K562 (cell line): ENCODE measurements around the gene USP32. TPM values are rescaled to one million over a fixed set of nuclear protein-coding genes. Genes with fewer than 3 reads are reported as not detected.

Source experiments
- ATAC-seq: fragments of 200-7000 bp; cut with Tn5 transposase; 3 replicates; pipeline ENCODE4 v1.9.1; 2020; ENCODE audit warnings: moderate library complexity
- BruUV-seq: library from RNA; stranded (reverse); fragments of 400-500 nt; replicated peaks from 2 replicates; lab custom pipeline; 2021; lab: Mats Ljungman, UMichigan
- CTCF ChIA-PET: fragments of 300-600 bp; formaldehyde crosslinking; extraction: SDS; loops from one replicate; lab custom pipeline; 2021; ENCODE audit warnings: low intra/inter-chr PET ratio; lab: Yijun Ruan, JAX
- POLR2A ChIA-PET: fragments of 300-600, 350-650 bp; sonication (Branson Sonifier 250); formaldehyde crosslinking; extraction: SDS; loops from one replicate; lab custom pipeline; 2021; ENCODE audit warnings: antibody characterized with exemption, inconsistent platforms; lab: Yijun Ruan, JAX
- DNase-seq, 4 experiments: peaks; one replicate each; pipeline versions ENCODE4 v3.0.0 to v3.0.0-alpha.2; 2011 to 2018; ENCODE audit warnings: low spot score in 3 of 4, mixed read lengths in 3 of 4; ENCODE audit errors: extremely low read depth in 1 of 4
- FAIRE-seq: peaks from 2 replicates; lab custom pipeline; 2011; peaks lifted over from hg19 to GRCh38; lab: Jason Lieb, UNC
- H2AFZ ChIP-seq: 2 replicates; pipeline ENCODE4 v1.6.0; 2011; ENCODE audit warnings: low read depth, low read length, control low read depth, inconsistent platforms
- H3K27ac ChIP-seq: fragments of 200-600 bp; 3 replicates; pipeline ENCODE4 v1.8.0; 2011; ENCODE audit warnings: low read depth, mild to moderate bottlenecking, control low read depth, inconsistent platforms, low read length, moderate library complexity, mixed read lengths; ENCODE audit errors: extremely low read depth
- H3K27me3 ChIP-seq, 2 experiments: fragments of 300-600 bp in 1 of 2; 2 replicates in 1 of 2; 3 replicates in 1 of 2; pipeline versions ENCODE4 v1.6.0 to v1.8.0; 2011; ENCODE audit warnings: inconsistent platforms in 2 of 2, low read length in 2 of 2, mild to moderate bottlenecking in 1 of 2, mixed read lengths in 1 of 2, moderate library complexity in 1 of 2; ENCODE audit not compliant: control insufficient read depth in 2 of 2, insufficient read depth in 2 of 2
- H3K36me3 ChIP-seq: fragments of 300-600 bp; 3 replicates; pipeline ENCODE4 v1.8.0; 2011; ENCODE audit warnings: mild to moderate bottlenecking, low read length, inconsistent platforms; ENCODE audit not compliant: control insufficient read depth, insufficient read depth
- H3K4me1 ChIP-seq, 2 experiments: fragments of 200-600 bp in 1 of 2; replicated peaks in 1 of 2; 2 replicates in 1 of 2; 3 replicates in 1 of 2; pipeline versions ENCODE4 v1.5.1 to v1.8.0; 2011; ENCODE audit warnings: inconsistent platforms in 2 of 2, low read length in 2 of 2, mild to moderate bottlenecking in 1 of 2, mixed read lengths in 1 of 2, moderate library complexity in 1 of 2; ENCODE audit not compliant: control insufficient read depth in 2 of 2, insufficient read depth in 2 of 2
- H3K4me2 ChIP-seq: 2 replicates; pipeline ENCODE4 v1.6.1; 2011; ENCODE audit warnings: low read length, control low read depth, inconsistent platforms, mixed read lengths; ENCODE audit not compliant: insufficient read depth
- H3K4me3 ChIP-seq: fragments of 200-600 bp; sonication (generic), shearing (Covaris generic); 2 replicates; pipeline ENCODE4 v1.5.1; 2016; ENCODE audit warnings: control low read depth, inconsistent platforms
- H3K79me2 ChIP-seq: fragments of 200-600 bp; 3 replicates; pipeline ENCODE4 v1.8.0; 2011; ENCODE audit warnings: low read length, inconsistent platforms; ENCODE audit not compliant: control insufficient read depth, insufficient read depth
- H3K9ac ChIP-seq, 2 experiments: 2 replicates each; pipeline versions ENCODE4 v1.6.0 to v1.6.1; 2011; ENCODE audit warnings: low read depth in 2 of 2, low read length in 2 of 2, control low read depth in 1 of 2, inconsistent platforms in 1 of 2, mild to moderate bottlenecking in 1 of 2, mixed read lengths in 1 of 2; ENCODE audit not compliant: insufficient read depth in 1 of 2
- H3K9me1 ChIP-seq: one replicate; pipeline ENCODE4 v1.6.0; 2011; ENCODE audit warnings: inconsistent platforms, mild to moderate bottlenecking, low read length, moderate library complexity; ENCODE audit not compliant: control insufficient read depth, insufficient read depth
- H3K9me3 ChIP-seq: replicated peaks from 2 replicates; pipeline ENCODE4 v1.5.1; 2011; ENCODE audit warnings: low read depth, low read length, inconsistent platforms; ENCODE audit not compliant: control insufficient read depth, insufficient read depth
- H4K20me1 ChIP-seq: replicated peaks from 2 replicates; pipeline ENCODE4 v1.6.1; 2011; ENCODE audit warnings: low read length, inconsistent platforms, mixed read lengths; ENCODE audit not compliant: control insufficient read depth, insufficient read depth
- CEBPB ChIP-seq: fragments of 450-650 bp; IDR thresholded peaks from 2 replicates; pipeline ENCODE4 v1.6.1; 2016; ENCODE audit warnings: missing genetic modification characterization, missing compliant biosample characterization
- KDM1A ChIP-seq, 2 experiments: fragments of 450-650 bp; IDR thresholded peaks; 2 replicates each; pipeline ENCODE4 v1.6.1; 2016; ENCODE audit warnings: mild to moderate bottlenecking in 2 of 2
- PYGO2 ChIP-seq: fragments of 450-650 bp; IDR thresholded peaks from 2 replicates; pipeline ENCODE4 v1.6.1; 2016; ENCODE audit warnings: mild to moderate bottlenecking, missing genetic modification characterization, moderate library complexity, missing compliant biosample characterization
- ZNF217 ChIP-seq: sonication (generic); formaldehyde crosslinking; IDR thresholded peaks from 2 replicates; pipeline ENCODE4 v1.8.0; 2022; ENCODE audit warnings: mild to moderate bottlenecking, missing genetic modification reagents
- ZNF311 ChIP-seq: fragments of 250-450 bp; sonication (Bioruptor Pico); IDR thresholded peaks from 2 replicates; pipeline ENCODE4 v1.4.0; 2020; ENCODE audit warnings: mild to moderate bottlenecking, moderate library complexity
- ZNF830 ChIP-seq: fragments of 250-450 bp; sonication (Bioruptor Pico); IDR thresholded peaks from 2 replicates; pipeline ENCODE4 v1.5.0; 2021; ENCODE audit warnings: mild to moderate bottlenecking
- WGBS: fragments of 100-300 bp; shearing (Covaris generic); methylation state at CpG from one replicate; pipeline ENCODE4 v1.1.6; 2016; ENCODE audit warnings: low coverage, mixed read lengths; ENCODE audit not compliant: insufficient coverage; ENCODE audit errors: missing lambda C conversion rate; 5-methylcytosine and 5-hydroxymethylcytosine counted together
- in situ Hi-C: fragments of 300-500 bp; cut with MboI; formaldehyde crosslinking; loops from 4 replicates; pipeline ENCODE4 v1.15.0; 2018; ENCODE audit warnings: inconsistent platforms, mixed read lengths
- intact Hi-C: fragments of 100-400 bp; cut with micrococcal nuclease; formaldehyde crosslinking; loops from 2 replicates; pipeline ENCODE4 v1.14.2; 2022
- polyA plus RNA-seq, 8 experiments: library from polyadenylated mRNA; depleted of rRNA in 4 of 8; stranded (reverse) in 5 of 8; unstranded in 3 of 8; fragments of >200 nt; fragmentation: Nextera tagmentation in 2 of 8; fragmentation: Illumina TruSeq in 1 of 8; extraction: Ambion mirVana in 2 of 8; extraction: Trizol in 1 of 8; gene quantifications; 2 replicates each; pipeline versions ENCODE4 v1.2.1 to v1.2.3, GENCODE V29; 2011 to 2014; ENCODE audit warnings: inconsistent platforms in 1 of 8, missing spikeins in 1 of 8
- total RNA-seq, 7 experiments: library from RNA; depleted of rRNA in 6 of 7; stranded (reverse); fragments of >200 nt in 6 of 7; fragmentation: Illumina TruSeq in 2 of 7; extraction: Trizol in 2 of 7; gene quantifications; 2 replicates each; pipeline versions ENCODE4 v1.2.1 to v1.2.3, GENCODE V29; 2011 to 2021; ENCODE audit warnings: low replicate concordance in 1 of 7
- TF ChIP-seq, protein P1 (sequence below), 3 experiments: fragments of 200-800 bp in 1 of 3; fragments of 250-450 bp in 1 of 3; fragments of 450-650 bp in 1 of 3; sonication (Bioruptor Pico) in 1 of 3; sonication (Bioruptor generic) in 1 of 3; formaldehyde crosslinking in 1 of 3; IDR thresholded peaks; 2 replicates each; pipeline versions ENCODE4 v1.6.1 to v1.8.0; 2016 to 2022; ENCODE audit warnings: mild to moderate bottlenecking in 2 of 3, missing genetic modification characterization in 2 of 3, missing compliant biosample characterization in 1 of 3, moderate library complexity in 1 of 3
- TF ChIP-seq, protein P2 (sequence below): fragments of 450-650 bp; formaldehyde crosslinking; IDR thresholded peaks from 2 replicates; pipeline ENCODE4 v1.4.0; 2020; ENCODE audit warnings: mild to moderate bottlenecking, moderate library complexity
- TF ChIP-seq, protein P3 (sequence below), 2 experiments: fragments of 450-650 bp in 1 of 2; IDR thresholded peaks; 2 replicates each; pipeline ENCODE4 v1.6.1; 2011 to 2017; ENCODE audit warnings: low read depth in 2 of 2, antibody characterized with exemption in 1 of 2, borderline replicate concordance in 1 of 2, low read length in 1 of 2, mild to moderate bottlenecking in 1 of 2, mixed read lengths in 1 of 2; ENCODE audit not compliant: control insufficient read depth in 1 of 2

Gene USP32
- total and polyA plus RNA-seq, 9 of the 15 experiments (the other 6 are each of a cell fraction or from before 2014, with no cell fraction given): 18.0 to 69.3 (median 47.1) TPM

DNA sequence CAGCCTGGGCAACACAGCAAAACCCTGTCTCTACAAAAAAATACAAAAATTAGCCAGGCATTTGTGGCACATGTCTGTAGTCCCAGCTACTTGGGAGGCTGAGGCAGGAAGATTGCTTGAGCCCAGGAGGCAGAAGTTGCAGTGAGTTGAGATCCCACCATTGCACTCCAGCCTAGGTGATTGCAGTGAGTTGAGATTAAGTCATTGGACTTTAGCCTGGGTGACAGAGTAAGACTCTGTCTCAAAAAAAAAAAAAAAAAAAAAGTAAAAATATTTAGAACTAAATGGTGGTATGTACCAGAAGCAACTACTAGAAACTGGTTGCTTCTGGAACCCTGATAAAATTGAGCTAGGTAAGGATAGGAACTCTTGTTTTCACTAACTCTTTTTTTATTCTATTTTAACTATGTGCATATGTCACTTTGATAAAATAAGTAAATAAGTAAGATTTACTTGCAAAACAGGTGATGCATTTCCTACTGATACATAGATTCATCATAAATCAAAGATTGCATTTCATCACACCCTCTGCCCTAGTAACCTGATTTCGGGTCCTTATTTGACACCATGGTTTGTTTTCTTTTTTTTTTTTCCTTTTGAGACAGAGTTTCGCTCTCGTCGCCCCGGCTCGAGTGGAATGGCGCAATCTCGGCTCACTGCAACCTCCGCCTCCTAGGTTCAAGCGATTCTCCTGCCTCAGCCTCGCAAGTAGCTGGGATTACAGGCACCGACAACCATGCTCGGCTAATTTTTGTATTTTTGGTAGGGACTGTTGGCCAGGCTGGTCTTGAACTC is 66.0 kb downstream of the USP32 start:
- FAIRE-seq (no peak), ATAC-seq (peak; percentile 36; the same call in 1 of the 3 replicates), DNase-seq (no peak)
- WGBS: 83% methylated on average over 5 of the region's 13 CpGs
- Histone ChIP-seq H3K9ac (no peak overlapping the region), H3K27ac (no peak overlapping the region), H3K9me1 (no peaks in the 10 kb centered on the region), H3K36me3 (peaks cover 4% of the 10 kb centered on the region; the same call in 2 of the 3 replicates), H3K4me2 (no peak overlapping the region), H2AFZ (no peak overlapping the region), H3K4me1 (peaks cover 0 to 15% of the 10 kb centered on the region in 2 experiments; a peak in 1 of 5 replicates), H3K9me3 (no peaks in the 10 kb centered on the region), H3K4me3 (no peak overlapping the region), H4K20me1 (peaks cover 5% of the 10 kb centered on the region; the same call in 1 of the 2 replicates), H3K27me3 (no peaks in the 10 kb centered on the region), H3K79me2 (peaks cover 52% of the 10 kb centered on the region)
- POLR2A ChIA-PET: interaction anchor here (1.0 kb wide), 1 partner anchor 13 kb away, joined by 4 read pairs; no protein-coding TSS in a partner anchor
- in situ Hi-C loops: no loop called here
- CTCF ChIA-PET: no interaction called here
- intact Hi-C loops: no loop called here
- BruUV-seq: no TSS peak
- TF ChIP-seq ZNF311 (CRISPR knock-in tag) (no peak), KDM1A (IDR thresholded peaks at IDR 0.05) (no peak), PYGO2 (tag) (no peak), ZNF217 (CRISPR knock-in tag) (no peak), ZNF830 (CRISPR knock-in tag) (no peak), CEBPB (tag) (peak; percentile 48; the same call in 1 of the 2 replicates)
- TF ChIP-seq, protein P1, sequence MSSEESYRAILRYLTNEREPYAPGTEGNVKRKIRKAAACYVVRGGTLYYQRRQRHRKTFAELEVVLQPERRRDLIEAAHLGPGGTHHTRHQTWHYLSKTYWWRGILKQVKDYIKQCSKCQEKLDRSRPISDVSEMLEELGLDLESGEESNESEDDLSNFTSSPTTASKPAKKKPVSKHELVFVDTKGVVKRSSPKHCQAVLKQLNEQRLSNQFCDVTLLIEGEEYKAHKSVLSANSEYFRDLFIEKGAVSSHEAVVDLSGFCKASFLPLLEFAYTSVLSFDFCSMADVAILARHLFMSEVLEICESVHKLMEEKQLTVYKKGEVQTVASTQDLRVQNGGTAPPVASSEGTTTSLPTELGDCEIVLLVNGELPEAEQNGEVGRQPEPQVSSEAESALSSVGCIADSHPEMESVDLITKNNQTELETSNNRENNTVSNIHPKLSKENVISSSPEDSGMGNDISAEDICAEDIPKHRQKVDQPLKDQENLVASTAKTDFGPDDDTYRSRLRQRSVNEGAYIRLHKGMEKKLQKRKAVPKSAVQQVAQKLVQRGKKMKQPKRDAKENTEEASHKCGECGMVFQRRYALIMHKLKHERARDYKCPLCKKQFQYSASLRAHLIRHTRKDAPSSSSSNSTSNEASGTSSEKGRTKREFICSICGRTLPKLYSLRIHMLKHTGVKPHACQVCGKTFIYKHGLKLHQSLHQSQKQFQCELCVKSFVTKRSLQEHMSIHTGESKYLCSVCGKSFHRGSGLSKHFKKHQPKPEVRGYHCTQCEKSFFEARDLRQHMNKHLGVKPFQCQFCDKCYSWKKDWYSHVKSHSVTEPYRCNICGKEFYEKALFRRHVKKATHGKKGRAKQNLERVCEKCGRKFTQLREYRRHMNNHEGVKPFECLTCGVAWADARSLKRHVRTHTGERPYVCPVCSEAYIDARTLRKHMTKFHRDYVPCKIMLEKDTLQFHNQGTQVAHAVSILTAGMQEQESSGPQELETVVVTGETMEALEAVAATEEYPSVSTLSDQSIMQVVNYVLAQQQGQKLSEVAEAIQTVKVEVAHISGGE (CRISPR knock-in tag; IDR thresholded peaks at IDR 0.05): peak in 1 of 3 experiments; percentile 80; a peak in 2 of 6 replicates
- TF ChIP-seq, protein P2, sequence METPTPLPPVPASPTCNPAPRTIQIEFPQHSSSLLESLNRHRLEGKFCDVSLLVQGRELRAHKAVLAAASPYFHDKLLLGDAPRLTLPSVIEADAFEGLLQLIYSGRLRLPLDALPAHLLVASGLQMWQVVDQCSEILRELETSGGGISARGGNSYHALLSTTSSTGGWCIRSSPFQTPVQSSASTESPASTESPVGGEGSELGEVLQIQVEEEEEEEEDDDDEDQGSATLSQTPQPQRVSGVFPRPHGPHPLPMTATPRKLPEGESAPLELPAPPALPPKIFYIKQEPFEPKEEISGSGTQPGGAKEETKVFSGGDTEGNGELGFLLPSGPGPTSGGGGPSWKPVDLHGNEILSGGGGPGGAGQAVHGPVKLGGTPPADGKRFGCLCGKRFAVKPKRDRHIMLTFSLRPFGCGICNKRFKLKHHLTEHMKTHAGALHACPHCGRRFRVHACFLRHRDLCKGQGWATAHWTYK (CRISPR knock-in tag): no peak
- TF ChIP-seq, protein P3, sequence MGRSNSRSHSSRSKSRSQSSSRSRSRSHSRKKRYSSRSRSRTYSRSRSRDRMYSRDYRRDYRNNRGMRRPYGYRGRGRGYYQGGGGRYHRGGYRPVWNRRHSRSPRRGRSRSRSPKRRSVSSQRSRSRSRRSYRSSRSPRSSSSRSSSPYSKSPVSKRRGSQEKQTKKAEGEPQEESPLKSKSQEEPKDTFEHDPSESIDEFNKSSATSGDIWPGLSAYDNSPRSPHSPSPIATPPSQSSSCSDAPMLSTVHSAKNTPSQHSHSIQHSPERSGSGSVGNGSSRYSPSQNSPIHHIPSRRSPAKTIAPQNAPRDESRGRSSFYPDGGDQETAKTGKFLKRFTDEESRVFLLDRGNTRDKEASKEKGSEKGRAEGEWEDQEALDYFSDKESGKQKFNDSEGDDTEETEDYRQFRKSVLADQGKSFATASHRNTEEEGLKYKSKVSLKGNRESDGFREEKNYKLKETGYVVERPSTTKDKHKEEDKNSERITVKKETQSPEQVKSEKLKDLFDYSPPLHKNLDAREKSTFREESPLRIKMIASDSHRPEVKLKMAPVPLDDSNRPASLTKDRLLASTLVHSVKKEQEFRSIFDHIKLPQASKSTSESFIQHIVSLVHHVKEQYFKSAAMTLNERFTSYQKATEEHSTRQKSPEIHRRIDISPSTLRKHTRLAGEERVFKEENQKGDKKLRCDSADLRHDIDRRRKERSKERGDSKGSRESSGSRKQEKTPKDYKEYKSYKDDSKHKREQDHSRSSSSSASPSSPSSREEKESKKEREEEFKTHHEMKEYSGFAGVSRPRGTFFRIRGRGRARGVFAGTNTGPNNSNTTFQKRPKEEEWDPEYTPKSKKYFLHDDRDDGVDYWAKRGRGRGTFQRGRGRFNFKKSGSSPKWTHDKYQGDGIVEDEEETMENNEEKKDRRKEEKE (IDR thresholded peaks at IDR 0.05; ENCODE audit: borderline replicate concordance in 1 of 2, control insufficient read depth in 1 of 2, low read depth in 2 of 2, low read length in 1 of 2): 0 out of 4 replicates have a peak, but pooled peaks of 1 of the 2 experiments have one; percentile 35
